ENCODE measurements around the gene HOXA9.

HOXA9 gene

GRCh38 chr7:27122077-27122910, 43.0 kb downstream of the HOXA9 start:
- no peaks in the 10 kb centered on the region for H3K4me1 ChIP-seq
- H3K27me3 ChIP-seq, result no peaks in the 10 kb centered on the region
- no peak overlapping the region for H3K27ac ChIP-seq
- no peak overlapping the region for H3K4me3 ChIP-seq
- H3K9me3 ChIP-seq, result peaks cover 9% of the 10 kb centered on the region
- no peak for TF ChIP-seq Cebpa-rat (IDR thresholded peaks at IDR 0.05)
- no peak overlapping the region for H3K4me2 ChIP-seq
- H4K20me1 ChIP-seq, result no peaks in the 10 kb centered on the region
- no peak overlapping the region for H3K9ac ChIP-seq
- H3K36me3 ChIP-seq, result no peaks in the 10 kb centered on the region

GRCh38 chr7:27121684-27122076, 43.7 kb downstream of the HOXA9 start:
- H3K27me3 ChIP-seq, result no peaks in the 10 kb centered on the region
- H3K36me3 ChIP-seq, result no peaks in the 10 kb centered on the region
- no peak overlapping the region for H3K4me2 ChIP-seq
- H3K9me3 ChIP-seq, result peaks cover 9% of the 10 kb centered on the region
- H3K4me1 ChIP-seq, result no peaks in the 10 kb centered on the region
- no peak for TF ChIP-seq Cebpa-rat (IDR thresholded peaks at IDR 0.05)
- H4K20me1 ChIP-seq, result no peaks in the 10 kb centered on the region
- H3K9ac ChIP-seq, result no peak overlapping the region
- H3K27ac ChIP-seq, result no peak overlapping the region
- H3K4me3 ChIP-seq, result no peak overlapping the region

GRCh38 chr7:27119412-27119911, 45.9 kb downstream of the HOXA9 start:
- H3K9ac ChIP-seq, result no peak overlapping the region
- TF ChIP-seq Cebpa-rat (IDR thresholded peaks at IDR 0.05), result no peak
- H3K9me3 ChIP-seq, result peaks cover 9% of the 10 kb centered on the region
- no peaks in the 10 kb centered on the region for H3K4me1 ChIP-seq
- no peak overlapping the region for H3K4me3 ChIP-seq
- H3K27ac ChIP-seq, result no peak overlapping the region
- H3K27me3 ChIP-seq, result no peaks in the 10 kb centered on the region
- no peaks in the 10 kb centered on the region for H4K20me1 ChIP-seq
- H3K36me3 ChIP-seq, result no peaks in the 10 kb centered on the region
- H3K4me2 ChIP-seq, result no peak overlapping the region

GRCh38 chr7:27118580-27118979, 46.8 kb downstream of the HOXA9 start:
- Histone ChIP-seq H4K20me1 (no peaks in the 10 kb centered on the region), H3K27ac (no peak overlapping the region), H3K4me3 (no peak overlapping the region), H3K4me1 (no peaks in the 10 kb centered on the region), H3K36me3 (no peaks in the 10 kb centered on the region), H3K9ac (no peak overlapping the region), H3K4me2 (no peak overlapping the region), H3K27me3 (no peaks in the 10 kb centered on the region), H3K9me3 (peaks cover 2% of the 10 kb centered on the region)
- TF ChIP-seq Cebpa-rat (IDR thresholded peaks at IDR 0.05), result no peak

GRCh38 chr7:27117887-27118491, 47.3 kb downstream of the HOXA9 start:
- H3K36me3 ChIP-seq, result no peaks in the 10 kb centered on the region
- no peaks in the 10 kb centered on the region for H4K20me1 ChIP-seq
- peaks cover 6% of the 10 kb centered on the region for H3K9me3 ChIP-seq
- no peak overlapping the region for H3K4me3 ChIP-seq
- no peaks in the 10 kb centered on the region for H3K27me3 ChIP-seq
- H3K9ac ChIP-seq, result no peak overlapping the region
- no peak overlapping the region for H3K27ac ChIP-seq
- no peak for TF ChIP-seq Cebpa-rat (IDR thresholded peaks at IDR 0.05)
- H3K4me2 ChIP-seq, result no peak overlapping the region
- no peaks in the 10 kb centered on the region for H3K4me1 ChIP-seq

GRCh38 chr7:27116962-27117886, 48.1 kb downstream of the HOXA9 start:
- Histone ChIP-seq H3K4me3 (no peak overlapping the region), H3K9ac (no peak overlapping the region), H3K9me3 (peaks cover 7% of the 10 kb centered on the region), H3K4me1 (no peaks in the 10 kb centered on the region), H3K27me3 (no peaks in the 10 kb centered on the region), H3K36me3 (no peaks in the 10 kb centered on the region), H3K27ac (no peak overlapping the region), H4K20me1 (no peaks in the 10 kb centered on the region), H3K4me2 (no peak overlapping the region)
- TF ChIP-seq Cebpa-rat (IDR thresholded peaks at IDR 0.05), result no peak

GRCh38 chr7:27116031-27116961, 49.0 kb downstream of the HOXA9 start:
- Histone ChIP-seq H4K20me1 (no peaks in the 10 kb centered on the region), H3K4me1 (no peaks in the 10 kb centered on the region), H3K9me3 (peaks cover 7% of the 10 kb centered on the region), H3K27me3 (no peaks in the 10 kb centered on the region), H3K36me3 (no peaks in the 10 kb centered on the region), H3K9ac (no peak overlapping the region), H3K4me3 (no peak overlapping the region), H3K4me2 (no peak overlapping the region), H3K27ac (no peak overlapping the region)
- TF ChIP-seq Cebpa-rat (IDR thresholded peaks at IDR 0.05), result no peak

- Histone ChIP-seq H3K4me2 (no peak overlapping the region), H3K9ac (no peak overlapping the region), H3K36me3 (no peaks in the 10 kb centered on the region), H4K20me1 (no peaks in the 10 kb centered on the region), H3K27ac (no peak overlapping the region), H3K27me3 (no peaks in the 10 kb centered on the region), H3K4me1 (no peaks in the 10 kb centered on the region), H3K9me3 (peaks cover 13% of the 10 kb centered on the region), H3K4me3 (no peak overlapping the region)
- no peak for TF ChIP-seq Cebpa-rat (IDR thresholded peaks at IDR 0.05)
These were observed 49.9 kb downstream of the HOXA9 start for GRCh38 chr7:27115221-27116026.
